GM19240 (cell line): ENCODE data around the gene FAM174C.

Source experiments
- DNase-seq: peaks from one replicate; pipeline ENCODE4 v3.0.0; 2011; ENCODE audit warnings: low spot score; ENCODE audit not compliant: insufficient read length

FAM174C gene

GRCh38 chr19:1272423-1273262 is 2.7 kb upstream of the FAM174C start:
- DNase-seq, result no peak

GRCh38 chr19:1273263-1274041 is 1.9 kb upstream of the FAM174C start:
- no peak for DNase-seq

DNA sequence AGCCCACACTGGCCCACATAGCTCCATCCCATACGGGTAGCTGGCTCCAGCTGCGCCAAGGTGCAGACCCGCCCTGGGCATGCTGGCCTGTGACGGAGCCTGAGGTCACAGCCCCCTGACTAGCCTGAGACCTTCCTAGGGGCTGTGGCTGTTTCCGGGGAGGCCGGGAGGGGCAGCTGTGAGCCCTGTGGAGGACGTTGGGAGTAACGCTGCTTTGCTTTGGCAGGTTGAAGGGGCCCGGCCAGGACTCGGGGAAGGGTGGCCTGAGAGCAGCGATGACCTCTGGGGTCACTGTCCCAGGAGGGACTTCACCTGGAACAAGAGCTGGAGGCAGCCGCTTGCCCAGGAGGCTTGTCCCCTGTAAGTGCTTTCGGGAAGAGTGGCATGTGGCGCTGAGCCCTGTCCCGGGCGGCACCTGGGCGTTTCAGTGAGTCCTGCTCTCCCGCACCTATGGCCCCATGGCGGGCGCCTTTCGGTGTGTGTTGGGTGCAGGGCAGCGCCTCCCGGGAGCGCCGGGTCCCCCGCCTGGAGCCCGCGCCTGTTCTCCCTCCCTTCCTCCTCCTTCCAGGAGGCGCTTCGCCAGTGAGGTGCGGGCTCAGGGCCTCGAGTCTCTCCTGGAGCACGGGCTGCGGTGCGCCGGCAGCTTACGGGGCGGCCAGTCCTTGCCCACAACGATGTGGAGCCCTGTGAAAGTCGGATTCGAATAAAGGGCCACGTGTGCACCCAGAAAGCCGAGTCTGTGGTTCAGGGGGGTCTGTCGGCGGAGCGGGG is 1.1 kb upstream of the FAM174C start:
- DNase-seq, result no peak

GRCh38 chr19:1274852-1275259 is 474 bp upstream of the FAM174C start:
- no peak for DNase-seq

- DNase-seq, result no peak
These were observed 772 bp downstream of the FAM174C start for GRCh38 chr19:1275976-1276627.

DNA sequence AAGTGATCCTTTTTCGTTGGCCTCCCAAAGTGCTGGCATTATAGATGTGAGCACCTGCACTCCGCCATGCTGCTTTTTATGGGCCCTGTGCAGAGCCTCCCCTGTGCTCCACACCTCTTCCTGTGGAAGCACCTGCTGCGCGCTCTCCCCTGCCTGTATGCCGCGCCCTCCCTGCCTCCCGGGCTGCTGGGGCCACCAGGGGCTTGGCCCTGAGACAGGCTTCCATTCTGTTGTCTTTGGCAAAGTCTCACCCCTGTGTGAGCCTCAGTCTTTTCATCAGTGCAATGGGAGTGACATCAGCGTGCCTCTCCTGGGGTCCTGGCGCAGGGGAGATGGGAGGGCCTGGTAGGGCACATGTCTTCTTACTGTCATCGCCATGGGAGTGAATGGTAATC is 1.3 kb downstream of the FAM174C start:
- DNase-seq, result no peak

- no peak for DNase-seq
These were observed 1.7 kb downstream of the FAM174C start for GRCh38 chr19:1277061-1277460.

DNA sequence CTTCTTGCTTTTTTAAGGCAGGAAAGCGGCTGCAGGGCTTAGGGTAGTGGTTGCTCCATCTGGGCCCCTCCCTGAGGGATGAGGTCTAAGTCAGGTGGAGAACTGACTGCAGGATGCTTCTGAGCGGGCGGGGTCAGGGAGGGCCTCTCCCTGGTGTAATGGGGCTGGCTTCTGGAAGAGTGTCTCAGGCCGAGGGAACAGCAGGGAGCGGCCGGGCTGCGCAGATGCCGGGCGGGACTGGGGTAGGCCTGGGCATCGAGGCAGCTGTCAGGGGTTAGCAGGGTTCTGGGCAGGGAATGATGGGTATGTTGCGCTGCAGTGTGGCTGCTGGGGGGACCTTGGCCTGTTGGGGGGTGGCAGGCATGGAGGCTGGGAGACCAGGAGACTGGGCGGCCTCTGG is 2.7 kb downstream of the FAM174C start:
- no peak for DNase-seq

DNA sequence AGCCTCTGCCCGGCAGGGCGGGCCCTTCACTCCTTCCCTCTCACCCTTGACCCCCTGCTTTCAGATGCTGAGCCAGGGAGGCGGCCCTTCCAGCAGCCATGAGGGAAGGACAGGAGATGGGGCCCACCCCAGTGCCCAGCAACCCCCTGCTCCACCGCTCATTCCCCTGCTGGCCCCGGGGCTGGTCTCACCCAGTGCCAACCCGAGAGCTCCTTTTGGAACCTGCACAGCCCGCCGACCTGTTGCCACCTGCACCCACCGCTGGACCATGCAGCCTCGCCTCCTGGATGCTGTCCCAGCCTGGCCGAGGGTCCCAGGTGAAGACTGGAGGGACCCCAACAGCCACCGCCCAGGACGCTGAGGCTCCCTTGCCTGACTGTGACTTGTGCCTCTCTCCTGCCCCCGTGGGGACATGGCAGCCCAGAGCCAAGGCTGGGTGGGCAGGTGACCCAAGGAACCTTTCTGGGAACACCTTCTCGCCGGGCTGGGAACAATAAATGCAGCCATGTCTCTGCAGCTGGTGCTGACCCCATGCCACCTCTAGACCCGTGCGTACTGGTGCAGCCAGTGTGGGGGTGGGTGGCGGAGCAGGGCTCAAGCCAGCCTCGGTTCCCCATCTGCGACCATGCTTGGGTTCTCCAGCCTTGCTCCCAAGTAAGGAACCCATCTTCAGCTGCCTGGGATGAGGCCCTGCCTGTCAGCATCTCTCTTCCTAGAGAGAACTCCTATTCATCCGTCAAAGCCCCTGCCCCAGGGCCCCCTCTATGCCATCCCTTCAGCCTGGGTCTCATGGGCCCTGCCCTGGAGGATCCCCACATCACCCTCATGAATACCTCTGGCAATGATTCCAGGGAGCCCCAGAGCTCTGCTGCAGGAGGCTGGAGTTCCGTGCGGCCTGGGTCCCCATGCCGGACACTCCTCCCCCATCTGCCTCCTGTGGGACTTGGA is 3.7 kb downstream of the FAM174C start:
- no peak for DNase-seq

DNA sequence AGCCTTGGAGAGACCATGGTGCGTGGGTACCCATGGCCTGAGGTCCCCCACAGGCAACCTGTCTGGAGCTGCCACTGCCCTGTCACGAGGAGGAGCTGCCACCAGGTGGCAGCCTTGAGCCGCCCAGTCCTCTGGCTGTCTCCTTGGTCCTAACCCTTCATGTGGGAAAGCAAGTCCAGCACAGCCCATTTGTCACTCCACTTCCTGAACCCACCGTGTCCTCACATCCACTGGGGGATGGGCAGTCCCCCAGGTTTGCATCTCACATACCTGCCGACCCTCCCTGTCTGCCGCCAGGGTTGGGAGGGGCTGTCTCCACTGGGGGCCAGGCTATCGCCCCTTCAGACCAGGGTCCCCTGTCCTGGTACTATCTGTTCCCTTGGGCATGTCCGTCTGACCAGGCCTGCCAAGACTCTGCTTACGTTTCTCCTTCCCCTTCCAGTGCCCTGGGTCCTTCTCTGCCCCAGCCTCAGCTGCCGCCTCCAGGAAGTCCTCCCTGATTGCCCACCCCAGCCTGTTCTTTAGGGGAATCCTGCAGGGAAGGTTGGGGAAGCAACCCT is 4.5 kb downstream of the FAM174C start:
- DNase-seq, result peak; percentile 92

GRCh38 chr19:1280636-1281568 is 5.6 kb downstream of the FAM174C start:
- DNase-seq, result no peak

GRCh38 chr19:1281569-1282287 is 6.4 kb downstream of the FAM174C start:
- no peak for DNase-seq

- DNase-seq, result no peak
These were observed 7.4 kb downstream of the FAM174C start for GRCh38 chr19:1282588-1283206.

DNA sequence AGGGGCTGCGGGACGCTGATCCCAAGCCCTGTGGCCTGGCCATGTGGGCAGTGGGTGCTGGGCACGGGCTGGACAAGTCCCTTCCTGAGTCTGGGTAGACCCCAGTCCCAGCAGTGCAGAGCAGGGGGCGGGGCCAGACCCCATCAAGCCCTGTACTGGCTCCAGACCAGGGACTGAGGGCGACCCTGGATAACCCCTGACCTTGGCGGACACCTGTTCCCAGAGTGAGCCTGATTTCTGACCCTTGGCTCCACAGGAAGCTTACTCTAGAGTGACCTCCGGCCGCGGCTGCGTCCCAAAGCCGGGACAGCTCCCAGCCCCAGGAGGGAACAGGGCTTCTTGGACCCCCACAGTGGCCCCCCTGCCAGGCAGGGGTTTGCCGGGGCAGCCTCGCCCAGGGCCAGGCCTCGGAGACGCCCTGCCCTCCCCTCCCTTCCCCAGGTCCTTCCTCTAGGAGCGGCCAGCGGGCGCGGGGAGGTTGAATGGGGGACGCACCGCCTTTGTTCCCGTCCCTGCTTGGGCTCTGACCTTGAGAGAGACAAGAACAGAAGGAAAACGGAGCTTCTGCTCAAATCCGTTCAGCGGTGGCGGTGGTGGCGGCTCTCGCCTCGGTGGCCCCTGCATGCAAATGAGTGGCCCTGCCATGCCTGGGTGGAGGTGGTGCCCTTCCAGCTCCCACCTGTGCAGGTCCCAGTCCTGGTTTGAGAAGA is 8.0 kb downstream of the FAM174C start:
- no peak for DNase-seq

DNA sequence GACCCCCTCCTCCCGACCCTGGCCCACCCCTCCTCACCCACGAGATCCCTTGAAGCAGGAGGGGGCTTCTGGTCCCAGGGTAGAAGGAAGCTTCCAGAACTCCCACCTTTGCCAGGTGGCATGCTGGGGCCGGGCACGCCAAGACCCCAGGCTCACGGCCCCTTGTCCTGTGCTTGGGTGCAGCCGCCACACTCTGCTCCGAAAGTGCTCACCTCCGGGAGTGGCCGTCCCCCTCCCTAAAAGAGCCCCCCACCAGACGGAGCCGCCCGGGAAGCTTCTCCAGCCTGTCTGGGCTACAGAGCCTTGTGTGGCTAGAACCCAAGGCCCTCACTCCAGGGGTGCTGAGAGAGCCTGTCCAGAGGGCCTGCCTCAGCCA is 8.6 kb downstream of the FAM174C start:
- no peak for DNase-seq

DNA sequence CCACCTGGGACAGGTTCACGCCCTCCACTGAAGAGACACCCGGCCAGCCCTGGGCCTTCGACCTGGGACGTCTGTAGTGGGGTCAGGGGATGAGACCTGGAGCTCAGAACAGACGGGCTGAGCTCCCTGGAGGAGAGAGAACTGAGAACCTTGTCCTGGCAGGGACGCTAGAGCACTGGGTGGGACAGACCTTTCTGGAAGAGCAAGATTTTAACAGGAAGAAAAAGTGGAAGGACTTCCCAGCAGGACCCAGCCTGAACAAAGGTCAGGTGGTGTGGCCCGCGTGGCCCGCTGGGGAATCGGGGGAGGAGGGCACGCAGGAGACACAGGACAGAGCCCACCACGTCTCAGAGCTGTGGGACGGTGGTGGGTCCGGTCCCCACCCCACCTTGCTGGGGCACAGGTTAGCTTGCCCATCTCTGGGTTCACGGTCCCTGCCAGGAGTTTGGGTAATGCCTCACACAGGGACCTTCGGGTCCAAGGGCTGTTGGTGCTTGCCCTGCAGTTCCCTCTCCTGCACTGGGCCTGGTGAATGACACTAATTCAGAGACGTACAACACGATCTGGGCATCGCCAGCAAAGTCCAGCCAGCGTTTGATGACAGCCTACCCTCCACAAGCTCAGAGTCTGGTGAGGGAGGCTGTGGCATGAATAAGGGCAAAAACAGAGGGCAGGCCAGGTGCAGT is 9.1 kb downstream of the FAM174C start:
- DNase-seq, result no peak
